Osteoblast (primary cell): ENCODE data around the gene MYH14. TPM values are rescaled to one million over a fixed set of nuclear protein-coding genes. Genes with fewer than 3 reads are reported as not detected.

Source experiments
- DNase-seq: peaks from one replicate; pipeline ENCODE4 v3.0.0; 2011; ENCODE audit warnings: low spot score, mixed read lengths; ENCODE audit not compliant: insufficient read length; ENCODE audit errors: missing footprints
- H2AFZ ChIP-seq: 2 replicates; pipeline ENCODE4 v1.6.0; 2011; ENCODE audit warnings: mild to moderate bottlenecking, low read length
- H3K27ac ChIP-seq: 2 replicates; pipeline ENCODE4 v1.5.1; 2011; ENCODE audit warnings: mild to moderate bottlenecking, low read depth, low read length, moderate library complexity
- H3K27me3 ChIP-seq: 2 replicates; pipeline ENCODE4 v1.6.0; 2012; ENCODE audit warnings: mild to moderate bottlenecking, control low read depth, inconsistent platforms, low read length, moderate library complexity; ENCODE audit not compliant: insufficient read depth
- H3K36me3 ChIP-seq: 2 replicates; pipeline ENCODE4 v1.5.1; 2011; ENCODE audit warnings: mild to moderate bottlenecking, low read length, control low read depth, moderate library complexity; ENCODE audit not compliant: insufficient read depth
- H3K4me1 ChIP-seq: 2 replicates; pipeline ENCODE4 v1.5.1; 2011; ENCODE audit warnings: mild to moderate bottlenecking, low read length, control low read depth, moderate library complexity; ENCODE audit not compliant: insufficient read depth
- H3K4me2 ChIP-seq: 2 replicates; pipeline ENCODE4 v1.6.0; 2011; ENCODE audit warnings: mild to moderate bottlenecking, low read length; ENCODE audit not compliant: insufficient read depth
- H3K4me3 ChIP-seq: fragments of 200-600 bp; sonication (generic); 3 replicates; pipeline ENCODE4 v1.5.1; 2012; ENCODE audit warnings: mild to moderate bottlenecking, low read length, inconsistent platforms; ENCODE audit not compliant: insufficient read depth
- H3K79me2 ChIP-seq: 2 replicates; pipeline ENCODE4 v1.6.0; 2012; ENCODE audit warnings: mild to moderate bottlenecking, low read length, control low read depth, inconsistent platforms; ENCODE audit not compliant: insufficient read depth
- H3K9me3 ChIP-seq: 2 replicates; pipeline ENCODE4 v1.5.1; 2011; ENCODE audit warnings: low read depth, low read length, control low read depth
- H4K20me1 ChIP-seq: 2 replicates; pipeline ENCODE4 v1.6.0; 2012; ENCODE audit warnings: mild to moderate bottlenecking, low read length, control low read depth; ENCODE audit not compliant: insufficient read depth
- CTCF ChIP-seq: IDR thresholded peaks from 2 replicates; pipeline ENCODE4 v1.5.1; 2011; ENCODE audit warnings: mild to moderate bottlenecking, low read depth, low read length, moderate library complexity; ENCODE audit errors: extremely low read depth
- total RNA-seq: library from RNA; depleted of rRNA; stranded (reverse); fragments of >200 nt; gene quantifications from 2 replicates; pipeline ENCODE4 v1.2.3, GENCODE V29; 2012

Gene MYH14
- total RNA-seq, 1 donor: not detected

- Histone ChIP-seq H3K27ac (no peak overlapping the region), H2AFZ (no peak overlapping the region), H3K4me2 (no peak overlapping the region), H3K79me2 (no peaks in the 10 kb centered on the region), H3K4me1 (no peaks in the 10 kb centered on the region), H3K4me3 (no peak overlapping the region), H3K36me3 (no peaks in the 10 kb centered on the region), H3K27me3 (peaks cover 9% of the 10 kb centered on the region), H4K20me1 (no peaks in the 10 kb centered on the region), H3K9me3 (no peaks in the 10 kb centered on the region)
- DNase-seq: no peak
- TF ChIP-seq CTCF: no peak
Measured at GRCh38 chr19:50319156-50319555, 115.7 kb downstream of the MYH14 start.

- Histone ChIP-seq H2AFZ (no peak overlapping the region), H3K4me3 (no peak overlapping the region), H3K9me3 (no peaks in the 10 kb centered on the region), H3K36me3 (no peaks in the 10 kb centered on the region), H3K4me2 (no peak overlapping the region), H3K79me2 (no peaks in the 10 kb centered on the region), H3K27me3 (peaks cover 4% of the 10 kb centered on the region), H4K20me1 (no peaks in the 10 kb centered on the region), H3K27ac (no peak overlapping the region), H3K4me1 (no peaks in the 10 kb centered on the region)
- no peak for DNase-seq
- TF ChIP-seq CTCF: no peak
Measured at GRCh38 chr19:50320051-50320450, 116.6 kb downstream of the MYH14 start.

GRCh38 chr19:50320596-50320995 lies 117.2 kb downstream of the MYH14 start:
- Histone ChIP-seq H3K36me3 (no peaks in the 10 kb centered on the region), H3K4me2 (no peak overlapping the region), H3K4me3 (no peak overlapping the region), H4K20me1 (no peaks in the 10 kb centered on the region), H2AFZ (no peak overlapping the region), H3K27me3 (peaks cover 3% of the 10 kb centered on the region), H3K9me3 (no peaks in the 10 kb centered on the region), H3K4me1 (no peaks in the 10 kb centered on the region), H3K27ac (no peak overlapping the region), H3K79me2 (no peaks in the 10 kb centered on the region)
- TF ChIP-seq CTCF: no peak
- DNase-seq: peak; percentile 29

GRCh38 chr19:50321831-50322230 lies 118.4 kb downstream of the MYH14 start:
- DNase-seq: peak; percentile 50
- Histone ChIP-seq H3K9me3 (no peaks in the 10 kb centered on the region), H4K20me1 (no peaks in the 10 kb centered on the region), H3K27me3 (peaks cover 12% of the 10 kb centered on the region), H3K4me2 (no peak overlapping the region), H3K4me1 (no peaks in the 10 kb centered on the region), H3K27ac (no peak overlapping the region), H2AFZ (no peak overlapping the region), H3K79me2 (no peaks in the 10 kb centered on the region), H3K36me3 (no peaks in the 10 kb centered on the region), H3K4me3 (no peak overlapping the region)
- no peak for TF ChIP-seq CTCF
